ENCODE data around the gene GJB2. TPM values are rescaled to one million over a fixed set of nuclear protein-coding genes. Genes with fewer than 3 reads are reported as not detected.

Gene GJB2
- total and polyA plus RNA-seq, 2 of the 8 experiments (the other 6 are each of a cell fraction or from before 2014, with no cell fraction given), result 0.20 to 0.21 TPM

DNA sequence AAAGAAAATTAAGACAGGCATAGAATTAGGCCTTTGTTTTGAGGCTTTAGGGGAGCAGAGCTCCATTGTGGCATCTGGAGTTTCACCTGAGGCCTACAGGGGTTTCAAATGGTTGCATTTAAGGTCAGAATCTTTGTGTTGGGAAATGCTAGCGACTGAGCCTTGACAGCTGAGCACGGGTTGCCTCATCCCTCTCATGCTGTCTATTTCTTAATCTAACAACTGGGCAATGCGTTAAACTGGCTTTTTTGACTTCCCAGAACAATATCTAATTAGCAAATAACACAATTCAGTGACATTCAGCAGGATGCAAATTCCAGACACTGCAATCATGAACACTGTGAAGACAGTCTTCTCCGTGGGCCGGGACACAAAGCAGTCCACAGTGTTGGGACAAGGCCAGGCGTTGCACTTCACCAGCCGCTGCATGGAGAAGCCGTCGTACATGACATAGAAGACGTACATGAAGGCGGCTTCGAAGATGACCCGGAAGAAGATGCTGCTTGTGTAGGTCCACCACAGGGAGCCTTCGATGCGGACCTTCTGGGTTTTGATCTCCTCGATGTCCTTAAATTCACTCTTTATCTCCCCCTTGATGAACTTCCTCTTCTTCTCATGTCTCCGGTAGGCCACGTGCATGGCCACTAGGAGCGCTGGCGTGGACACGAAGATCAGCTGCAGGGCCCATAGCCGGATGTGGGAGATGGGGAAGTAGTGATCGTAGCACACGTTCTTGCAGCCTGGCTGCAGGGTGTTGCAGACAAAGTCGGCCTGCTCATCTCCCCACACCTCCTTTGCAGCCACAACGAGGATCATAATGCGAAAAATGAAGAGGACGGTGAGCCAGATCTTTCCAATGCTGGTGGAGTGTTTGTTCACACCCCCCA, 3.8 kb downstream of the GJB2 start:
- Histone ChIP-seq H3K36me3 (ENCODE audit: control insufficient read depth in 2 of 4, insufficient read depth in 4 of 4, low read length in 3 of 4) (no peaks in the 10 kb centered on the region; a peak in 1 of 8 replicates), H3K9ac (replicated peaks in 1 of 4; ENCODE audit: extremely low read depth in 1 of 4, low read depth in 3 of 4, low read length in 3 of 4) (no peak overlapping the region), H3K4me1 (replicated peaks in 1 of 4; ENCODE audit: control insufficient read depth in 3 of 4, insufficient read depth in 4 of 4, low read length in 3 of 4) (peaks cover 0 to 9% (median 2%) of the 10 kb centered on the region in 4 experiments; a peak in 5 of 7 replicates), H2BK120ac (replicated peaks; ENCODE audit: low read depth, low read length) (no peak overlapping the region), H3K27me3 (replicated peaks in 1 of 4; ENCODE audit: control insufficient read depth in 3 of 4, extremely low read depth in 1 of 4, insufficient read depth in 3 of 4, low read length in 3 of 4) (peaks cover 37 to 52% (median 51%) of the 10 kb centered on the region in 4 experiments), H2BK20ac (ENCODE audit: low read length) (no peak overlapping the region), H2AK5ac (ENCODE audit: low read depth, low read length) (no peak overlapping the region), H3K4ac (replicated peaks; ENCODE audit: insufficient read length, low read depth, low read length) (no peak overlapping the region), H3K56ac (replicated peaks; ENCODE audit: insufficient read length, low read depth, low read length) (no peak overlapping the region), H2BK15ac (ENCODE audit: low read length) (no peak overlapping the region), H4K20me1 (replicated peaks in 1 of 2; ENCODE audit: control insufficient read depth in 1 of 2, insufficient read depth in 2 of 2, low read length in 2 of 2) (peaks cover 0 to 3% of the 10 kb centered on the region in 2 experiments), H2BK5ac (ENCODE audit: low read depth, low read length) (no peak overlapping the region), H2AFZ (ENCODE audit: low read length) (no peak overlapping the region), H3K79me1 (ENCODE audit: low read depth, low read length) (no peaks in the 10 kb centered on the region; the same call in 1 of the 2 replicates), H3K23ac (ENCODE audit: insufficient read length) (no peak overlapping the region), H4K5ac (ENCODE audit: insufficient read length, low read depth, low read length) (no peak overlapping the region), H2BK12ac (ENCODE audit: low read depth, low read length) (no peak overlapping the region), H4K91ac (replicated peaks; ENCODE audit: insufficient read length, low read length) (no peak overlapping the region), H4K8ac (ENCODE audit: extremely low read depth, insufficient read depth, low read length) (no peak overlapping the region), H3K9me3 (ENCODE audit: insufficient read depth in 2 of 2, low read depth in 1 of 2, low read length in 1 of 2) (no peaks in the 10 kb centered on the region), H3K23me2 (ENCODE audit: low read depth, low read length) (peaks cover 6% of the 10 kb centered on the region; the same call in 1 of the 2 replicates), H3K14ac (ENCODE audit: insufficient read length) (no peak overlapping the region), H3K18ac (ENCODE audit: extremely low read depth, low read length) (no peak overlapping the region), H3K27ac (ENCODE audit: low read depth, low read length) (no peak overlapping the region), H3K4me2 (ENCODE audit: insufficient read depth in 1 of 2, low read depth in 2 of 2, low read length in 2 of 2) (no peak overlapping the region), H3K4me3 (ENCODE audit: extremely low read depth in 1 of 4, insufficient read depth in 2 of 4, low read depth in 3 of 4, low read length in 4 of 4) (no peak overlapping the region), H3K79me2 (ENCODE audit: control insufficient read depth in 1 of 2, insufficient read depth in 2 of 2, low read length in 2 of 2) (no peaks in the 10 kb centered on the region)
- peak in 1 of 2 experiments; percentile 56 for DNase-seq (ENCODE audit: low read depth in 1 of 2, low spot score in 2 of 2)
- WGBS, 2 experiments (ENCODE audit: extremely low coverage in 1 of 2, insufficient coverage in 1 of 2, insufficient read length in 1 of 2, insufficient replicate concordance in 2 of 2, low coverage in 1 of 2, low lambda C conversion rate in 2 of 2, missing lambda C conversion rate in 1 of 2), result 84% methylated on average over 28 of the region's 28 CpGs; no CpG with 5 or more reads in 1 of the 2 experiments
- ChIA-PET POLR2A (ENCODE audit: partially characterized antibody) (no interaction called here), CTCF (ENCODE audit: partially characterized antibody) (interaction anchor here (0.6 to 1.9 kb wide), 5 partner anchors 7 to 300 kb away, joined by 3 to 8 read pairs (median 3); no protein-coding TSS in a partner anchor)
- FAIRE-seq, result peak; percentile 28
- no peak for TF ChIP-seq SRF (IDR thresholded peaks at IDR 0.05; ENCODE audit: low read depth, low read length)
- TF ChIP-seq SIX5 (IDR thresholded peaks at IDR 0.05; ENCODE audit: low read depth, low read length), result no peak
- TF ChIP-seq CBX8 (IDR thresholded peaks at IDR 0.05; ENCODE audit: borderline replicate concordance, low read depth, low read length), result no peak
- TF ChIP-seq CREB1 (IDR thresholded peaks at IDR 0.05), result 0 out of 2 replicates have a peak, but pooled peaks have one; percentile 12
- peak; percentile 26 to 43; a peak in 3 of 4 replicates for TF ChIP-seq RAD21 (IDR thresholded peaks at IDR 0.05 in 1 of 2, conservative IDR thresholded peaks at IDR 0.05 in 1 of 2; ENCODE audit: low read depth in 2 of 2, low read length in 2 of 2)
- TF ChIP-seq, protein P1, sequence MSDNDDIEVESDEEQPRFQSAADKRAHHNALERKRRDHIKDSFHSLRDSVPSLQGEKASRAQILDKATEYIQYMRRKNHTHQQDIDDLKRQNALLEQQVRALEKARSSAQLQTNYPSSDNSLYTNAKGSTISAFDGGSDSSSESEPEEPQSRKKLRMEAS (IDR thresholded peaks at IDR 0.05), result peak; percentile 37; the same call in 1 of the 2 replicates
- TF ChIP-seq SAP30 (IDR thresholded peaks at IDR 0.05; ENCODE audit: insufficient read depth, insufficient replicate concordance, low read length), result no peak
- TF ChIP-seq, protein P2, sequence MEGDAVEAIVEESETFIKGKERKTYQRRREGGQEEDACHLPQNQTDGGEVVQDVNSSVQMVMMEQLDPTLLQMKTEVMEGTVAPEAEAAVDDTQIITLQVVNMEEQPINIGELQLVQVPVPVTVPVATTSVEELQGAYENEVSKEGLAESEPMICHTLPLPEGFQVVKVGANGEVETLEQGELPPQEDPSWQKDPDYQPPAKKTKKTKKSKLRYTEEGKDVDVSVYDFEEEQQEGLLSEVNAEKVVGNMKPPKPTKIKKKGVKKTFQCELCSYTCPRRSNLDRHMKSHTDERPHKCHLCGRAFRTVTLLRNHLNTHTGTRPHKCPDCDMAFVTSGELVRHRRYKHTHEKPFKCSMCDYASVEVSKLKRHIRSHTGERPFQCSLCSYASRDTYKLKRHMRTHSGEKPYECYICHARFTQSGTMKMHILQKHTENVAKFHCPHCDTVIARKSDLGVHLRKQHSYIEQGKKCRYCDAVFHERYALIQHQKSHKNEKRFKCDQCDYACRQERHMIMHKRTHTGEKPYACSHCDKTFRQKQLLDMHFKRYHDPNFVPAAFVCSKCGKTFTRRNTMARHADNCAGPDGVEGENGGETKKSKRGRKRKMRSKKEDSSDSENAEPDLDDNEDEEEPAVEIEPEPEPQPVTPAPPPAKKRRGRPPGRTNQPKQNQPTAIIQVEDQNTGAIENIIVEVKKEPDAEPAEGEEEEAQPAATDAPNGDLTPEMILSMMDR (IDR thresholded peaks at IDR 0.05; ENCODE audit: control extremely low read depth in 1 of 3, insufficient read depth in 1 of 3, low read depth in 1 of 3, low read length in 3 of 3), result peak; percentile 64 to 69 (median 66)
